Esophagus muscularis mucosa (tissue), 4 donors: ENCODE data around the gene IGSF5. TPM values are rescaled to one million over a fixed set of nuclear protein-coding genes. Genes with fewer than 3 reads are reported as not detected.

ENCODE experiments used
- DNase-seq: peaks from one replicate; pipeline ENCODE4 v3.0.0-alpha.2; 2017; ENCODE audit errors: extremely low spot score
- H3K27ac ChIP-seq, 4 donors: fragments of 200-600 bp; sonication (generic); replicated peaks in 1 of 4; 1 replicate in 3 of 4; 2 replicates in 1 of 4; pipeline ENCODE4 v1.5.1; 2016 to 2019; ENCODE audit warnings: mild to moderate bottlenecking in 1 of 4
- H3K27me3 ChIP-seq, 4 donors: fragments of 200-600 bp; sonication (generic); one replicate each; pipeline versions ENCODE4 v1.5.1 to v1.6.0; 2016 to 2019
- H3K36me3 ChIP-seq, 4 donors: fragments of 200-600 bp; sonication (generic); one replicate each; pipeline ENCODE4 v1.5.1; 2016 to 2019
- H3K4me1 ChIP-seq, 4 donors: fragments of 200-600 bp; sonication (generic); one replicate each; pipeline ENCODE4 v1.5.1; 2016 to 2019
- H3K4me3 ChIP-seq, 4 donors: fragments of 200-600 bp; sonication (generic); 1 replicate in 2 of 4; 2 replicates in 2 of 4; pipeline ENCODE4 v1.5.1; 2016 to 2019; ENCODE audit warnings: mild to moderate bottlenecking in 4 of 4, moderate library complexity in 1 of 4
- H3K9me3 ChIP-seq, 4 donors: fragments of 200-600 bp; sonication (generic); 1 replicate in 3 of 4; 2 replicates in 1 of 4; pipeline ENCODE4 v1.5.1; 2016 to 2019
- EP300 ChIP-seq: sonication (generic); formaldehyde crosslinking; IDR thresholded peaks from one replicate; pipeline ENCODE4 v1.6.1; 2017; ENCODE audit warnings: antibody characterized with exemption
- POLR2A ChIP-seq: fragments of 450-650 bp; IDR thresholded peaks from one replicate; pipeline ENCODE4 v1.6.1; 2017; ENCODE audit warnings: antibody characterized with exemption, moderate library complexity, mild to moderate bottlenecking, low read depth
- POLR2AphosphoS5 ChIP-seq, 2 donors: sonication (generic); formaldehyde crosslinking; IDR thresholded peaks; one replicate each; pipeline ENCODE4 v1.6.1; 2017; ENCODE audit warnings: antibody characterized with exemption in 2 of 2
- WGBS: methylation state at CpG from one replicate; pipeline ENCODE4 v1.1.5; 2018; 5-methylcytosine and 5-hydroxymethylcytosine counted together
- intact Hi-C: fragments of 100-400 bp; cut with DNase I; formaldehyde crosslinking; loops from one replicate; pipeline ENCODE4 v1.15.1; 2023
- total RNA-seq, 4 donors: library from RNA; depleted of rRNA; stranded (reverse); fragments of >200 nt; gene quantifications; one replicate each; pipeline versions ENCODE4 v1.1.0 to v1.2.1, GENCODE V29; 2016
- TF ChIP-seq, protein P1 (sequence below), 3 experiments: fragments of 200-600 bp in 2 of 3; fragments of 450-650 bp in 1 of 3; sonication (generic) in 2 of 3; IDR thresholded peaks; one replicate each; pipeline ENCODE4 v1.5.1; 2017 to 2019; ENCODE audit warnings: antibody characterized with exemption in 3 of 3, mild to moderate bottlenecking in 2 of 3, moderate library complexity in 1 of 3

The IGSF5 gene
- total RNA-seq, 4 donors from 2014 or later = not detected

DNA sequence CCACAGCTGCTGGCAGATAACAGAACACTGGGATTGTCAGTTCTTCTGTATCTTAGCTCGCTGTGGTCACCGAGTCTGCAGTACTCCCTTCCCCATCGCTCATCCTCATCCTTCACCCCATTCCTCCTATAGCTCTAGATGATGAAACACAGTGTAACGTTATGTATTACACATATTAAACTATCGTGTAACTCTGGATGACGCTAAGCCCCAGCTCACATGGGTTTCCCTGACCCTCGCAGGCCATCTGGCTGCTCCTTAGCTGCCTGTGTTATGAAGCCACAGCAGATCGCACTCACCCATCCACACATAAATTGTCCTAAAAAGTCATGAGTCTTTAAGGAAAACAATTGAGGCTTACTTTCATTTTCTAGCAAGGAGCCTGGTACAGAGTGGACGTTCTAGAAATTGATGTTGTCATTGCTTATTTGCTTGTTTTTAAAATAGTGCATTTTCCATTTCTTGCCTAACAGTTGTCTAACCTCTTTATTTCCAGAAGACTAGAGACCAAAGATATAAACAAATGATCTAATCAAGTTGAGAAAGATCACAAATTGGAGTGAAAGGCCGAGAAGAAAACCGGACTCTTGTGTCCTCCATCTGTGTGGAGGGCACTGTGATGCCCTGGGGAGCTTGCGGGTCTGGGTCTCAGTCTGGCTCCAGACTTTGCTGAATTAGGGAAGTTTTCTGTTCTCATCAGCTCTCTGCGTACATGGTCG, 97.9 kb downstream of the IGSF5 start:
- peak; percentile 80 for DNase-seq
- 90% methylated on average over 14 of the region's 14 CpGs for WGBS
- H3K36me3 ChIP-seq = no peaks in the 10 kb centered on the region
- no peak overlapping the region for H3K4me3 ChIP-seq
- no peaks in the 10 kb centered on the region for H3K27me3 ChIP-seq
- intact Hi-C loops = no loop called here
- TF ChIP-seq POLR2AphosphoS5 (IDR thresholded peaks at IDR 0.05) (no peak), POLR2A (no peak), EP300 (no peak)
- TF ChIP-seq, protein P1, sequence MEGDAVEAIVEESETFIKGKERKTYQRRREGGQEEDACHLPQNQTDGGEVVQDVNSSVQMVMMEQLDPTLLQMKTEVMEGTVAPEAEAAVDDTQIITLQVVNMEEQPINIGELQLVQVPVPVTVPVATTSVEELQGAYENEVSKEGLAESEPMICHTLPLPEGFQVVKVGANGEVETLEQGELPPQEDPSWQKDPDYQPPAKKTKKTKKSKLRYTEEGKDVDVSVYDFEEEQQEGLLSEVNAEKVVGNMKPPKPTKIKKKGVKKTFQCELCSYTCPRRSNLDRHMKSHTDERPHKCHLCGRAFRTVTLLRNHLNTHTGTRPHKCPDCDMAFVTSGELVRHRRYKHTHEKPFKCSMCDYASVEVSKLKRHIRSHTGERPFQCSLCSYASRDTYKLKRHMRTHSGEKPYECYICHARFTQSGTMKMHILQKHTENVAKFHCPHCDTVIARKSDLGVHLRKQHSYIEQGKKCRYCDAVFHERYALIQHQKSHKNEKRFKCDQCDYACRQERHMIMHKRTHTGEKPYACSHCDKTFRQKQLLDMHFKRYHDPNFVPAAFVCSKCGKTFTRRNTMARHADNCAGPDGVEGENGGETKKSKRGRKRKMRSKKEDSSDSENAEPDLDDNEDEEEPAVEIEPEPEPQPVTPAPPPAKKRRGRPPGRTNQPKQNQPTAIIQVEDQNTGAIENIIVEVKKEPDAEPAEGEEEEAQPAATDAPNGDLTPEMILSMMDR (IDR thresholded peaks at IDR 0.05) = no peak
- no peaks in the 10 kb centered on the region for H3K9me3 ChIP-seq
- no peak overlapping the region for H3K27ac ChIP-seq
- peaks cover 0 to 12% (median 11%) of the 10 kb centered on the region in 4 donors for H3K4me1 ChIP-seq

DNA sequence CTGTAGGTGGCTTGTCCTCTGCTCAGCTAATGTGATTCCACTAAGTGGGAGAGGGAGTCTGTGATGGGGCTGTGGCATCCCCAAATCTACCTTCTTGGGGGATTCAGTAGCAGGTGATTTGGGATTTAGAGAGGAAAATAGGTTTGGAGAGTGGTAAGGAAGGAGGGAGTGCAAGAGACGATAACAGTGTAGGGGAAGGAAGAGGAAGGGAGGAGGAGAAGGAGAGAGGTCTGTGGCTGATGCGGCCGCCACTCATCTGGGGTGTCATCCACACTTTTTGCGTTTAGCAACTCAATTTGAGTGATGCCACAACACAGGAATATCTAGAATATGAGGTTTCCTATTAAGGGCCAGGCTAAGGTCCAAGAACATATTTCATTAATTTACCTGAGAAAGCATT, 98.5 kb downstream of the IGSF5 start:
- Histone ChIP-seq H3K4me3 (no peak overlapping the region), H3K27ac (no peak overlapping the region), H3K4me1 (peaks cover 0 to 12% (median 11%) of the 10 kb centered on the region in 4 donors), H3K9me3 (no peaks in the 10 kb centered on the region), H3K36me3 (no peaks in the 10 kb centered on the region), H3K27me3 (no peaks in the 10 kb centered on the region)
- DNase-seq = peak; percentile 64
- TF ChIP-seq POLR2A = no peak
- TF ChIP-seq EP300 = no peak
- TF ChIP-seq, protein P1 (IDR thresholded peaks at IDR 0.05) = no peak
- TF ChIP-seq POLR2AphosphoS5 (IDR thresholded peaks at IDR 0.05) = no peak
- intact Hi-C loops = no loop called here
- WGBS = 84% methylated on average over 4 of the region's 4 CpGs

DNA sequence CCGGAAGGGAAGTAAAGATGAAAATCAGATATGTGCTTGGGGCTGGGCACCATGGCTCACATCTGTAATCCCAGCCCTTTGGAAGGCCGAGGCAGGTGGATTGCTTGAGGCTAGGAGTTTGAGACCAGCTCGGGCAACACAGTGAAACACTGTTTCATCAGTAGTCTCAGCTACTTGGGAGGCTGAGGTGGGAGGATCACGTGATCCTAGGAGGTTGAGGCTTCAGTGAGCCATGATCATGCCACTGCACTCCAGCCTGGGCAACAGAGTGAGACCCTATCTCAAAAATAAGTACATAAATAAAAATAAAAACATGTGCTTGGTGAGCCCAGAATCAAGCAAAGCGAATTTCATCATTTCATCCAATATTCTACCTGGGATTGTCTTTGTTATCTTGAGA, 98.9 kb downstream of the IGSF5 start:
- no peak for TF ChIP-seq POLR2A
- TF ChIP-seq, protein P1 (IDR thresholded peaks at IDR 0.05) = no peak
- TF ChIP-seq EP300 = no peak
- no peak for TF ChIP-seq POLR2AphosphoS5 (IDR thresholded peaks at IDR 0.05)
- peaks cover 0 to 12% (median 11%) of the 10 kb centered on the region in 4 donors for H3K4me1 ChIP-seq
- H3K27me3 ChIP-seq = no peaks in the 10 kb centered on the region
- no peak overlapping the region for H3K27ac ChIP-seq
- DNase-seq = peak; percentile 29
- H3K4me3 ChIP-seq = no peak overlapping the region
- intact Hi-C loops = no loop called here
- 90% methylated on average over 5 of the region's 5 CpGs for WGBS
- H3K36me3 ChIP-seq = no peaks in the 10 kb centered on the region
- no peaks in the 10 kb centered on the region for H3K9me3 ChIP-seq

DNA sequence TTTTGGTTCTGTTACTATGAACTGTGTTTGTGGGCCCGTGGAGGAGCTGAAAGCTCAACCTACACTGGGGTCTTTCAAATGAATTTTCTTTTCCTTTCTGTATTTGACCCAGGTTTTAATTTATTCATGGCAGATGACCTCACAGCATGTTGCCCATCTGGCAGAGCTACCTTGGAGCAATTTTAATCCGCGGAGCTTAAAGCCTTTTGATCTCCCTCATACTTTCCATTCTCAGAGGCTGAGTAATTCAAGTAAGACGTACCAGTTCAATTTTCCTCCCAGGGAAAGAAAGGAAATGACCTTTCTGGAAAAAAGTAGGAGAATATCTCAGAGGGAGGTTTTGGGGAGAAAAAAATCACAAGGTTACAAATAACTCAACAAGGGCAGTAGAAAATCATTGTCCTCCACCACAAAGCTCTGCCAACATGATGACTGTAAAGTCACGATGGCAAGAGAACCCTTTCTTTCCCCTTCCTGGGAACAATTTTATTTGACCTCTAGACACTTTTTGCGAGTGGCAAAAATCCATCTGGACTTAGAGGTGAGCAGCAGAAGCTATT, 100.7 kb downstream of the IGSF5 start:
- H3K27ac ChIP-seq = no peak overlapping the region
- TF ChIP-seq, protein P1 (IDR thresholded peaks at IDR 0.05) = no peak
- TF ChIP-seq POLR2AphosphoS5 (IDR thresholded peaks at IDR 0.05) = peak in 1 of 2 donors; percentile 12
- no peak for TF ChIP-seq EP300
- TF ChIP-seq POLR2A = no peak
- no peak overlapping the region for H3K4me3 ChIP-seq
- H3K36me3 ChIP-seq = no peaks in the 10 kb centered on the region
- peak; percentile 57 for DNase-seq
- H3K4me1 ChIP-seq = peaks cover 0 to 12% (median 11%) of the 10 kb centered on the region in 4 donors
- H3K27me3 ChIP-seq = no peaks in the 10 kb centered on the region
- intact Hi-C loops = no loop called here
- 59% methylated on average over 6 of the region's 6 CpGs for WGBS
- no peaks in the 10 kb centered on the region for H3K9me3 ChIP-seq
